8988T (cell line): ENCODE results near the gene HSD11B2.
A peak's percentile ranks its signal among the peaks of the same experiment; 100 is the strongest.

Source experiments
- DNase-seq: peaks from one replicate; pipeline ENCODE4 v3.0.0; 2011

Gene HSD11B2

DNA sequence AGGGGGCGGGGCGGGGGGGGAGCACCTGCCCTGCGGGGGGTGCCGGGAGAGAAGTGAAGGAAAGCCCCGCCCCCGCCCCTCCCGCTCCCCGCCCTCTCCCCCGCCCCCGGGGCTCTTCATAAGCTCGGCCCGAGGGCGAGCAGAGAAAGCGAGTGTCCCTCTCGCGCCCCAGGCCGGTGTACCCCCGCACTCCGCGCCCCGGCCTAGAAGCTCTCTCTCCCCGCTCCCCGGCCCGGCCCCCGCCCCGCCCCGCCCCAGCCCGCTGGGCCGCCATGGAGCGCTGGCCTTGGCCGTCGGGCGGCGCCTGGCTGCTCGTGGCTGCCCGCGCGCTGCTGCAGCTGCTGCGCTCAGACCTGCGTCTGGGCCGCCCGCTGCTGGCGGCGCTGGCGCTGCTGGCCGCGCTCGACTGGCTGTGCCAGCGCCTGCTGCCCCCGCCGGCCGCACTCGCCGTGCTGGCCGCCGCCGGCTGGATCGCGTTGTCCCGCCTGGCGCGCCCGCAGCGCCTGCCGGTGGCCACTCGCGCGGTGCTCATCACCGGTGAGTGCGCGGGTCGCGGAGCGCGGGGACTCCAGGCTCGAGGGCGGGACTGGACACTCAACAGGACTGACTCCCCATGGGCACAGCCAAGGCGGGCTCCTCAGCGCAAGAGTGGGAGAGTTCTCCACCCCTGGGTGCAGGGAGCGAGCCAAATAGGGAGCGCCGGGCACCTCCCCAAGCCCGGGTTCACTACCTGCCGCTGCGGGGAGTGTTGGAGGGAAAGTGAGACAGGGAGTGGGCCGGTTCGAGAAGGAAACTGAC lies at the start of gene HSD11B2:
TSS of gene HSD11B2 (plus strand) at position 145 of the 798 bp plus-strand sequence. CDS start at position 273, 128 bp downstream.
- peak; percentile 96 for DNase-seq

DNA sequence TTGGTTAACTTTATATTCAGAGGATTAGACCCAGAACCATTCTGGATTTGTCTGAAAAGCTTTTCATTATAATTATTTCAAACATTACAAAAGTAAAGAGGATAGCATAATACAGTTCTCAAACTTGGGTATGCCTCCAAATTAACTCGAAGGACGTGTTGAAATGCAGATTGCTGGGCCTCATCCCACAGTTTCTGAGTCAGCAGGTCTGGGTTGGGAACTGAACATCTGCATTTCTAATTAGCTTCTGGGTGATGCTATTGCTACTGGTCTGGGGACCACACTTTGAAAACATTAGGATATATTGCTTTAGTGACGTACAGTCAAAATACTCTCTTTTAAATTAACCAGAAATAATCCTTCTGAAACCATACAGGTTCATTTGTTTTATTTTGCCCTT lies 47.6 kb upstream of the HSD11B2 start:
- no peak for DNase-seq

GRCh38 chr16:67384778-67385510 lies 46.0 kb upstream of the HSD11B2 start:
- DNase-seq = no peak

DNA sequence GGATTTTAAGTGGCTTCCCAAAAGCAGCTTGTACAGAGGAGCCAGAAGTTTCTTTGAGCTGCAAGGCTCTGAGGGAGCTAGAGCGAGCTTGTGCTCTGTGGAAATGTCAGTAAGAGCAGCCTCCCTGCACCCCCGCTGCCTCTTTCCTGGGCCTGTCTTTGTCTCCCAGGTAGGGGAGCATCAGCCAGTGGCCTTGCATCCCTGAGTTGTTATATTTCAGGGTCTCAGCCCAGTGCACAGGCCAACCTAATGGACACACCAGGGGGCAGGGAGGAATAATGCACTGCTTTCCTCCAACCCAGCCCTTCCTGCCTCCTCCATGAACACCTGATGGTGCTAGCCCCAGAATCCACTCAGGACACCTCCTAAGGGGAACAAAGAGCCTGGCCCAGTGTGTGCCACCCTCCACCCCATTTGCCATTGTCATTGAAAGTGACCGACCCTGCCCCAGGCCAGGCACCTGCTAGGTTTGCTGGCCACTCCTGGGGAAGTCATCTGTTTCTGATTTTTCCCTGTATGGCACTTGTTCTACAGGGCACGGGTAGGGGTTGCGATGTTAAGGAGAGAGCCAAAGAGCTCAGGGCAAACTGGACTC lies 44.0 kb upstream of the HSD11B2 start:
- DNase-seq = no peak

DNA sequence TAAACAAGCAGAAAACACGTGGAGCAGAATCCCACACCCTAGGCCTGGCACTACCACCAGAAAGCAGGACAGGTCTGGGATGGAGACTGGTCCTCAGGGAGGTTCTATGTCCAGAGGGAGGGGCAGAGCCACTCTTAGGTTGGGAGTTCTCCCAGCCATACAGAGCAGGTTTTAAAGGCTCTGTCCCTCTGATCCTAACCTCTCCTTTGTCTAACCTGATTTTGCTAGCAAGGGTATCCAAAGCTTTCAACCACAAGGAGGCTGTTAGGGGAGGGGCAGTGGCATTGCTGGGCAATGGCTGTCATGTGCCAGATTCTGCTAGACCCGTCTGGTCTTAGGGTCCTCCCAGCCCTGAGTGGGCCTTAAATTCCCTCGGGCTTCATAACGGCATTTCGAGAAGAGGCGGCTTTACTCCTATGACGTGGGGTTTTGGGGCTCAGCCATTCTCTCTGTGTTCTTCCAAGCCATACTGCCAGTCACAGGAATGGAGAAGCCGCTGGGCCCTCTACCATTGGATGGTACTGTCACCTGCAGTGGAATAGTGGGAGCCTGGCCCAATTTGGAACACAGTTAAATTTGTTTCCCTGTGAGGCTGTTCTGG lies 43.3 kb upstream of the HSD11B2 start:
- no peak for DNase-seq

- no peak for DNase-seq
These were observed 42.7 kb upstream of the HSD11B2 start for GRCh38 chr16:67388191-67388590.

DNA sequence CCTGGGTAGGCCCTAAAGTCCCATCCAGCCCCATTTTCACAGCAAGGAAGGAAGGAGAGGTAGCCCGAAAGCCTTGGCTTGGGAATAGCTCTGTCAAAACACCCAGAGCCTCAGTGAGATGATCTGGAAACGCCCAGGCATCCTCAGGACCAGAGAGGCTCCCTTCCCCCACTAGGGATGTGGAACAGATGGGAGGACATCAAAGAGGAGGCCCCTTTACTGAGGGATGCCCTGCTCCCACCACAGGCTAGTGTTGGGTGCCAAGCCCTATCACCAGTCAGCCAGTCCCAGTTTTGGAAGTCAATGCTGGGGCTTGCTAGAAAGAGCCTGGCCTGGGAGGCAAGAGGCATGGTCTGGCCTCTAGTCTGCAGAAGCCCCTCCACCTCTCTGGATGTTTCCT lies 42.3 kb upstream of the HSD11B2 start:
- no peak for DNase-seq

GRCh38 chr16:67389911-67390815 lies 40.8 kb upstream of the HSD11B2 start:
- DNase-seq = no peak

- DNase-seq = no peak
These were observed 40.0 kb upstream of the HSD11B2 start for GRCh38 chr16:67390816-67391423.

GRCh38 chr16:67391424-67392300 lies 39.3 kb upstream of the HSD11B2 start:
- no peak for DNase-seq

DNA sequence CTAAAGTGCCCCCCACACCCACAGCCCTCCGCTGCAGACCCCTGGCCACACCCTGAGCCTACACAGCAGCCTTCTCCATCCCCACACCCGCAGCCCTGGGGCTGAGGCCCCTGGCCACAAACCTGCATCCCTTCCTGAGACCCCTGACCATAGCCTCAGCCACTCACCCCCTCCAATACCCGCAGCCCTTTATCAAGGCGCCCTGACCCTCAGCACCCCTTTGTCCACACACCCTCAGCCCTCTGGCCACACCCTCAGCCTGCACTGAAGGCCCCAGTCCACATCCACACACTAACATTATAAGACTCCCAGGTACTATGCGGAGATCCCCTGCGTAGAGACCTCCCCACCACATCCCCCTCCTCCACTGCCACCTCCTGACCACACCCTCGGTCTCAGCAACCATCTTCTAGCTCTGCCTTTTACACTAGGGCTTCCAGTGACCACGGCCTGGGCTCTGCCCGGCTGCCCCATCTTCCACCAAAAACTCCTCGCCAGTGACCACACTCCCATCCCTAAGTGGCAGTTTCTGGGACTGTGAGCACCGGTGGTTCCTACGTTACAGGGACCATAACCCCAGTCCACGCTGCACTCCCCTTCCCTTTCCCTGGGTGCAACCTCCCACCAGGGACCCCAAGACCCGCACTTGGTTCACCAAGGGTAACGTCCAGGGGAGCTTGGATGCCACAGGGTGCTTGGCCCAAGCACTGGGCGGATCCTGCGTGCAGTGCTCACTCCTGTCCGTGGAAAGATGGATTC lies 38.4 kb upstream of the HSD11B2 start:
- no peak for DNase-seq

DNA sequence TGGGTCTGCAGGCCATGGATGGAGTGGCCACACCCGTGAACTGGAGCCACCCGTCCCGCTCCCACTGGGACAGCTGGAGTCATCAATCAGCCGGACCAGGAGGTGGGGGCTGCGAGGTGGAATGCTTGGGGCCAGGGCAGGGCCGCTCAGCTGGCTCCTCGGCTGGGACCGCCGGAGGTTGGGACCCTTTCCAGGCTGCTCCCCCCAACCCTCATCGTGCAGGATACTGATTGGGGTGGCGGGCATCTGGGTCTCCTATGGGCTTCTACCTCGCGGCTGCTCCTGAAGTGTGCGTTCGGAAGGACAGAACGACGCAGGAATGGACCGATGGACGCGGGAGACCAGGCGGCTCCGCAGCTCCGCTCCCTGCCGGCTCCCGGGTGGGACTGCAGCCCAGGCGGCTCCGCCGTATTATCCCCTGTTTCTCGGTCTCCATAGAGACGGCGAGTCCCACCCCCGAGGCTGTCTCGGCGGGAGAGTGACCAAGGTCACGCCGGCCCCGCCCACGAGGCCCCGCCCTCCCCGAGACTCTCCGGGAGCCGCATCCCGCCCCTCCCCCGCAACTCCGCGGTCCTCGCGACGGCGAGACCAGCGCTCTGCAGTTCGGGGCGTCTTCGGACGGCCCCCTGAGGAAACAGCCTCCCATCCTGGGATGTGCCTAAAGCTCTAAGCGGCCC lies 37.7 kb upstream of the HSD11B2 start, which contains the start of gene TPPP3:
TSS of gene TPPP3 (minus strand) at position 388 of the 677 bp plus-strand sequence. CDS start 2,387 bp downstream, outside the sequence.
- DNase-seq = peak; percentile 99

GRCh38 chr16:67393788-67394154 lies 37.1 kb upstream of the HSD11B2 start:
- no peak for DNase-seq

GRCh38 chr16:67394155-67395104 lies 36.5 kb upstream of the HSD11B2 start:
- DNase-seq = no peak

DNA sequence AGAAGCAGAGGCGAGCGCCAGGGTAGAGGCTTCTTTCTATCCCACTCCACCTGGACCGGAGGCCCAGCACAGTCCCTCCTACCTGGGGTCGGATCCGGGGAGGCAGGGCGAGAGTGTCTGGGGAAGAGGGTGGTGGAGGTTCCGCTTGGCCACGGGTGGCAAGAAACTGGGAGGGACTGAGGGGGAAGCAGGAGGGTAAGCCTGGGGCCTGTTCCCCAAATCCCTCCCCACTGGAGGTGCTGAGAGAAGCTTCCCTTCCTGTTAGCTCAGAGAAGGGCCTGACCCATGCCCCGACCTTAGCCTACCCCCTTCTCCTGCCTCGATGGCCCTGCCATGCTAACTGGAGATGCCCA lies 35.8 kb upstream of the HSD11B2 start:
- no peak for DNase-seq

- DNase-seq = no peak
These were observed 35.3 kb upstream of the HSD11B2 start for GRCh38 chr16:67395458-67396158.
